Activated T-helper 1 cell treated with Interleukin-2 at 50 U/mL for 16 hours (primary cell): Measurements from ENCODE around the gene SHROOM3.

Experiments
- DNase-seq: peaks from one replicate; pipeline ENCODE4 v3.0.0-alpha.2; 2020; ENCODE audit warnings: low read depth

SHROOM3 gene

GRCh38 chr4:76494871-76495590, 60.0 kb downstream of the SHROOM3 start:
- DNase-seq = no peak

GRCh38 chr4:76498550-76498949, 63.5 kb downstream of the SHROOM3 start:
- no peak for DNase-seq

GRCh38 chr4:76499461-76499860, 64.4 kb downstream of the SHROOM3 start:
- no peak for DNase-seq

- no peak for DNase-seq
These were observed 67.9 kb downstream of the SHROOM3 start for GRCh38 chr4:76502886-76503285.

- no peak for DNase-seq
These were observed 69.8 kb downstream of the SHROOM3 start for GRCh38 chr4:76504613-76505465.

- DNase-seq = no peak
These were observed 76.9 kb downstream of the SHROOM3 start for GRCh38 chr4:76511947-76512346.

- DNase-seq = no peak
These were observed 78.5 kb downstream of the SHROOM3 start for GRCh38 chr4:76513482-76513881.

- no peak for DNase-seq
These were observed 79.1 kb downstream of the SHROOM3 start for GRCh38 chr4:76514087-76514486.

- DNase-seq = no peak
These were observed 81.2 kb downstream of the SHROOM3 start for GRCh38 chr4:76515975-76516843.

GRCh38 chr4:76518241-76518640, 83.2 kb downstream of the SHROOM3 start:
- no peak for DNase-seq

GRCh38 chr4:76523593-76523992, 88.6 kb downstream of the SHROOM3 start:
- no peak for DNase-seq

- DNase-seq = no peak
These were observed 90.7 kb downstream of the SHROOM3 start for GRCh38 chr4:76525751-76526150.

GRCh38 chr4:76526585-76526990, 91.6 kb downstream of the SHROOM3 start:
- no peak for DNase-seq

GRCh38 chr4:76527666-76528065, 92.6 kb downstream of the SHROOM3 start:
- no peak for DNase-seq

GRCh38 chr4:76531597-76531996, 96.6 kb downstream of the SHROOM3 start:
- DNase-seq = no peak

GRCh38 chr4:76532805-76533204, 97.8 kb downstream of the SHROOM3 start:
- DNase-seq = no peak

GRCh38 chr4:76533314-76533713, 98.3 kb downstream of the SHROOM3 start:
- DNase-seq = no peak

- no peak for DNase-seq
These were observed 100.8 kb downstream of the SHROOM3 start for GRCh38 chr4:76535603-76536372.

- DNase-seq = no peak
These were observed 101.3 kb downstream of the SHROOM3 start for GRCh38 chr4:76536373-76536689.

GRCh38 chr4:76538296-76538695, 103.3 kb downstream of the SHROOM3 start:
- DNase-seq = no peak

GRCh38 chr4:76539979-76540378, 105.0 kb downstream of the SHROOM3 start:
- no peak for DNase-seq

- no peak for DNase-seq
These were observed 105.5 kb downstream of the SHROOM3 start for GRCh38 chr4:76540486-76540885.
